Loucy (cell line): ENCODE measurements around the gene FBXW9.

ENCODE experiments used
- H2AFZ ChIP-seq: fragments of 200-600 bp; sonication (generic); 2 replicates; pipeline ENCODE4 v1.6.0; 2016; ENCODE audit warnings: antibody characterized with exemption, mild to moderate bottlenecking, low read length, moderate library complexity
- H3F3A ChIP-seq: fragments of 200-600 bp; 2 replicates; pipeline ENCODE4 v1.6.0; 2016; ENCODE audit warnings: antibody characterized with exemption, low read depth, mild to moderate bottlenecking
- H3K27me3 ChIP-seq: fragments of 200-600 bp; sonication (generic); 2 replicates; pipeline ENCODE4 v1.6.1; 2014; ENCODE audit warnings: low read length, mild to moderate bottlenecking; ENCODE audit not compliant: insufficient read depth, poor library complexity, severe bottlenecking
- H3K36me3 ChIP-seq: fragments of 200-600 bp; sonication (generic); 2 replicates; pipeline ENCODE4 v1.6.1; 2016; ENCODE audit warnings: low read length; ENCODE audit not compliant: insufficient read depth
- H3K4me1 ChIP-seq: fragments of 200-600 bp; sonication (generic); 2 replicates; pipeline ENCODE4 v1.5.1; 2014; ENCODE audit warnings: low read length, mild to moderate bottlenecking; ENCODE audit not compliant: insufficient read depth, poor library complexity, severe bottlenecking
- H3K4me2 ChIP-seq: fragments of 200-600 bp; sonication (generic); 2 replicates; pipeline ENCODE4 v1.6.0; 2014; ENCODE audit warnings: antibody characterized with exemption, low read length, low read depth, mild to moderate bottlenecking; ENCODE audit not compliant: poor library complexity, severe bottlenecking
- H3K4me3 ChIP-seq: fragments of 200-600 bp; sonication (generic); 2 replicates; pipeline ENCODE4 v1.5.1; 2014; ENCODE audit warnings: low read length, mild to moderate bottlenecking, mixed read lengths; ENCODE audit not compliant: poor library complexity, severe bottlenecking
- H3K79me2 ChIP-seq: fragments of 200-600 bp; sonication (generic); 2 replicates; pipeline ENCODE4 v1.6.1; 2014; ENCODE audit warnings: low read length; ENCODE audit not compliant: insufficient read depth
- H3K9ac ChIP-seq: fragments of 200-600 bp; sonication (generic); 2 replicates; pipeline ENCODE4 v1.6.0; 2014; ENCODE audit warnings: mild to moderate bottlenecking, low read depth, low read length, moderate library complexity; ENCODE audit not compliant: poor library complexity, severe bottlenecking
- H3K9me2 ChIP-seq: fragments of 200-600 bp; sonication (generic); replicated peaks from 2 replicates; pipeline ENCODE4 v1.6.1; 2016; ENCODE audit warnings: low read depth, low read length, mixed read lengths
- H3K9me3 ChIP-seq: fragments of 200-600 bp; sonication (generic); 2 replicates; pipeline ENCODE4 v1.6.1; 2014; ENCODE audit warnings: mild to moderate bottlenecking, antibody characterized with exemption, low read length, low read depth; ENCODE audit not compliant: insufficient read depth
- H4K20me1 ChIP-seq: fragments of 200-600 bp; sonication (generic); 2 replicates; pipeline ENCODE4 v1.6.0; 2014; ENCODE audit warnings: antibody characterized with exemption, low read length, mild to moderate bottlenecking; ENCODE audit not compliant: insufficient read depth, poor library complexity, severe bottlenecking
- EZH2phosphoT487 ChIP-seq: fragments of 200-600 bp; IDR thresholded peaks from 2 replicates; pipeline ENCODE4 v1.6.1; 2018; ENCODE audit warnings: antibody characterized with exemption, mild to moderate bottlenecking, moderate library complexity, borderline replicate concordance
- TF ChIP-seq, protein P1 (sequence below): fragments of 200-600 bp; sonication (generic); conservative IDR thresholded peaks from 2 replicates; pipeline ENCODE4 v1.5.1; 2014; ENCODE audit warnings: mild to moderate bottlenecking, antibody characterized with exemption, low read length

The FBXW9 gene

GRCh38 chr19:12721656-12722565 lies 25.5 kb upstream of the FBXW9 start:
- peaks cover 59% of the 10 kb centered on the region for H3K79me2 ChIP-seq
- H2AFZ ChIP-seq: peak overlapping the region; percentile 59; the same call in 1 of the 2 replicates
- peak overlapping the region; percentile 99 for H3K9ac ChIP-seq
- H3K9me2 ChIP-seq: no peaks in the 10 kb centered on the region
- H3K27me3 ChIP-seq: no peaks in the 10 kb centered on the region
- peak overlapping the region; percentile 94 for H3K4me3 ChIP-seq
- no peak for TF ChIP-seq EZH2phosphoT487
- TF ChIP-seq, protein P1, sequence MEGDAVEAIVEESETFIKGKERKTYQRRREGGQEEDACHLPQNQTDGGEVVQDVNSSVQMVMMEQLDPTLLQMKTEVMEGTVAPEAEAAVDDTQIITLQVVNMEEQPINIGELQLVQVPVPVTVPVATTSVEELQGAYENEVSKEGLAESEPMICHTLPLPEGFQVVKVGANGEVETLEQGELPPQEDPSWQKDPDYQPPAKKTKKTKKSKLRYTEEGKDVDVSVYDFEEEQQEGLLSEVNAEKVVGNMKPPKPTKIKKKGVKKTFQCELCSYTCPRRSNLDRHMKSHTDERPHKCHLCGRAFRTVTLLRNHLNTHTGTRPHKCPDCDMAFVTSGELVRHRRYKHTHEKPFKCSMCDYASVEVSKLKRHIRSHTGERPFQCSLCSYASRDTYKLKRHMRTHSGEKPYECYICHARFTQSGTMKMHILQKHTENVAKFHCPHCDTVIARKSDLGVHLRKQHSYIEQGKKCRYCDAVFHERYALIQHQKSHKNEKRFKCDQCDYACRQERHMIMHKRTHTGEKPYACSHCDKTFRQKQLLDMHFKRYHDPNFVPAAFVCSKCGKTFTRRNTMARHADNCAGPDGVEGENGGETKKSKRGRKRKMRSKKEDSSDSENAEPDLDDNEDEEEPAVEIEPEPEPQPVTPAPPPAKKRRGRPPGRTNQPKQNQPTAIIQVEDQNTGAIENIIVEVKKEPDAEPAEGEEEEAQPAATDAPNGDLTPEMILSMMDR: no peak
- no peaks in the 10 kb centered on the region for H3F3A ChIP-seq
- peaks cover 26% of the 10 kb centered on the region for H3K4me1 ChIP-seq
- H3K9me3 ChIP-seq: no peaks in the 10 kb centered on the region
- H4K20me1 ChIP-seq: peaks cover 37% of the 10 kb centered on the region
- peak overlapping the region; percentile 97 for H3K4me2 ChIP-seq
- H3K36me3 ChIP-seq: peaks cover 10% of the 10 kb centered on the region; the same call in 1 of the 2 replicates

DNA sequence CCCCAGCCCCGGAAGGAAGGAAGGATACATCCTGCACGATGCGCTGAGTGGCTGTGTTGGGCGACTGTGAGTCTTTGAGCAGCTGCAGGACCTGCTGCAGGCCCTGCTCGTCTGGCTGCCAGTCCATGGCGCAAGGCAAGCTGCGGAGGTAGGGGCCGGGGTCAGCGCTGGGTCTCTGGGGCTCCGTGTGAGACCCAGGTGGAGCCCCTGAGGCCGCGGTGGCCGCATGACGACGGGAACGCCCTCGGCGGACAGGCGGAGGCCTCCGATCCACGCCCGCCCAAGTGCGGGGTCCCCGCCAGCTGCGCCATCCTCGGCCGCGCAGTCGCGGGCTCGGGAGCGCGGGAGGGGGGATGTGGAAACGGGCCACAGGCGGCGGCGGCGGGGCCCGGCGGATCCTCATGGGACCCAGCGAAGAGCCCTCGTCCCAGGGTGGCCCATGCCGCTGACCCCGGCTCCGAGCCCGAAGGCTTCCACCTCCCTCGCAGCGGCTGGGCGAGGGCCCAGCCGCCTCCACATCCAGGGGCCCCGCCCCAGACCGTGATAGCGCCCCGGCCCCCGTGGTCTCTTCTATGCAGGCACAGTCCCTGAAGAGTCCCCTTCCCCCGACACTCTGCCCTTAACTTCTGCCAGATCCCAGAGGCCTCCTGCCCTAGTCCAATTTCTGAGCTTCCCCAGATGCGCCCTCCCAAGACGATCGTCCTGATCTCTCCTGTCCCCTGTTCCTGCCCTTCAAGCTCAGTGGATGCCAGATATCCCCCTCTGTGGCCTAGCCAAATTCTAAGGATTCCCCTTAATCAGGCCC lies 24.6 kb upstream of the FBXW9 start:
- Histone ChIP-seq H3K4me1 (peaks cover 26% of the 10 kb centered on the region), H2AFZ (no peak overlapping the region), H3K27me3 (no peaks in the 10 kb centered on the region), H3K9me2 (no peaks in the 10 kb centered on the region), H4K20me1 (peaks cover 41% of the 10 kb centered on the region), H3K4me2 (peak overlapping the region; percentile 97), H3K9ac (peak overlapping the region; percentile 99), H3K4me3 (peak overlapping the region; percentile 94), H3F3A (no peaks in the 10 kb centered on the region), H3K36me3 (peaks cover 10% of the 10 kb centered on the region; the same call in 1 of the 2 replicates), H3K9me3 (no peaks in the 10 kb centered on the region), H3K79me2 (peaks cover 66% of the 10 kb centered on the region)
- TF ChIP-seq, protein P1: no peak
- TF ChIP-seq EZH2phosphoT487: no peak

- Histone ChIP-seq H3K4me3 (peak overlapping the region; percentile 94), H3K9me2 (no peaks in the 10 kb centered on the region), H4K20me1 (peaks cover 41% of the 10 kb centered on the region), H3K36me3 (peaks cover 17% of the 10 kb centered on the region; the same call in 1 of the 2 replicates), H3K9ac (peak overlapping the region; percentile 99), H3K27me3 (no peaks in the 10 kb centered on the region), H3F3A (no peaks in the 10 kb centered on the region), H2AFZ (no peak overlapping the region), H3K79me2 (peaks cover 66% of the 10 kb centered on the region), H3K9me3 (no peaks in the 10 kb centered on the region), H3K4me1 (peaks cover 26% of the 10 kb centered on the region), H3K4me2 (peak overlapping the region; percentile 97)
- no peak for TF ChIP-seq EZH2phosphoT487
- TF ChIP-seq, protein P1: no peak
Measured at GRCh38 chr19:12720296-12720695, 23.9 kb upstream of the FBXW9 start.
